GM18511 (cell line): Measurements from ENCODE around the gene SOD1.
A peak's percentile ranks its signal among the peaks of the same experiment; 100 is the strongest.
"Not testable (repeated sequence)": the region's sequence is repeated elsewhere in the genome, so short reads cannot be mapped to it uniquely, and the experiment has no call there.

ENCODE experiments used
- ATAC-seq: cut with Tn5 transposase; IDR thresholded peaks from one replicate; pipeline ENCODE4 v1.9.1; 2021; ENCODE audit warnings: mild to moderate bottlenecking, moderate library complexity; ENCODE audit not compliant: unreplicated experiment

SOD1 gene

GRCh38 chr21:31659536-31660258 is at the start of gene SOD1:
Gene SOD1, plus strand, starts transcription at chr21:31659693. Its CDS starts 77 bp downstream, at chr21:31659770.
- ATAC-seq: peak; percentile 94

GRCh38 chr21:31611445-31611844 is 48.0 kb upstream of the SOD1 start:
- ATAC-seq: no peak

- no peak for ATAC-seq
Observed at GRCh38 chr21:31612894-31613785, 46.4 kb upstream of the SOD1 start.

- ATAC-seq: no peak
Observed at GRCh38 chr21:31614705-31615104, 44.8 kb upstream of the SOD1 start.

- ATAC-seq: no peak
Observed at GRCh38 chr21:31616216-31616615, 43.3 kb upstream of the SOD1 start.

- ATAC-seq: no peak
Observed at GRCh38 chr21:31618696-31619430, 40.6 kb upstream of the SOD1 start.

- ATAC-seq: no peak
Observed at GRCh38 chr21:31622397-31622796, 37.1 kb upstream of the SOD1 start.

GRCh38 chr21:31623664-31624063 is 35.8 kb upstream of the SOD1 start:
- ATAC-seq: no peak

GRCh38 chr21:31624181-31624580 is 35.3 kb upstream of the SOD1 start:
- no peak for ATAC-seq

- ATAC-seq: no peak
Observed at GRCh38 chr21:31624961-31625491, 34.5 kb upstream of the SOD1 start.

GRCh38 chr21:31629972-31630711 is 29.4 kb upstream of the SOD1 start:
- no peak for ATAC-seq

- not testable (repeated sequence) for ATAC-seq
Observed at GRCh38 chr21:31631881-31632280, 27.6 kb upstream of the SOD1 start.

GRCh38 chr21:31634993-31635392 is 24.5 kb upstream of the SOD1 start:
- no peak for ATAC-seq

- no peak for ATAC-seq
Observed at GRCh38 chr21:31636874-31637273, 22.6 kb upstream of the SOD1 start.

GRCh38 chr21:31641416-31641922 is 18.0 kb upstream of the SOD1 start:
- ATAC-seq: no peak

GRCh38 chr21:31644643-31645042 is 14.8 kb upstream of the SOD1 start:
- no peak for ATAC-seq

GRCh38 chr21:31647650-31648049 is 11.8 kb upstream of the SOD1 start:
- ATAC-seq: peak; percentile 77

GRCh38 chr21:31650930-31651329 is 8.6 kb upstream of the SOD1 start:
- ATAC-seq: no peak

GRCh38 chr21:31651491-31651890 is 8.0 kb upstream of the SOD1 start:
- not testable (repeated sequence) for ATAC-seq

GRCh38 chr21:31654340-31654739 is 5.2 kb upstream of the SOD1 start:
- no peak for ATAC-seq
